Gastrocnemius medialis (tissue), 4 donors: Measurements from ENCODE around the gene SLC7A6. TPM values are rescaled to one million over a fixed set of nuclear protein-coding genes. Genes with fewer than 3 reads are reported as not detected.

Experiments used
- ATAC-seq, 2 donors: fragments of 150-250 bp; one replicate each; pipeline ENCODE4 v1.9.1; 2016
- DNase-seq, 2 donors: peaks; one replicate each; pipeline ENCODE4 v3.0.0-alpha.2; 2019
- H3K27ac ChIP-seq, 4 donors: fragments of 200-600 bp; sonication (generic); 1 replicate in 1 of 4; 2 replicates in 3 of 4; pipeline ENCODE4 v1.5.1; 2016 to 2018; ENCODE audit warnings: mild to moderate bottlenecking in 2 of 4, moderate library complexity in 1 of 4
- H3K27me3 ChIP-seq, 3 donors: fragments of 200-600 bp; sonication (generic) in 2 of 3; 1 replicate in 1 of 3; 2 replicates in 2 of 3; pipeline versions ENCODE4 v1.5.1 to v1.6.0; 2016 to 2019; ENCODE audit warnings: mild to moderate bottlenecking in 1 of 3, moderate library complexity in 1 of 3
- H3K36me3 ChIP-seq, 2 donors: fragments of 200-600 bp; sonication (generic) in 1 of 2; one replicate each; pipeline ENCODE4 v1.5.1; 2017 to 2018
- H3K4me1 ChIP-seq, 2 donors: fragments of 200-600 bp; sonication (generic) in 1 of 2; one replicate each; pipeline ENCODE4 v1.5.1; 2016 to 2017; ENCODE audit warnings: mild to moderate bottlenecking in 2 of 2
- H3K4me3 ChIP-seq, 4 donors: fragments of 200-600 bp; sonication (generic) in 3 of 4; 1 replicate in 1 of 4; 2 replicates in 3 of 4; pipeline ENCODE4 v1.5.1; 2016 to 2019; ENCODE audit warnings: mild to moderate bottlenecking in 2 of 4
- H3K9me3 ChIP-seq, 3 donors: fragments of 200-600 bp; sonication (generic) in 2 of 3; 1 replicate in 1 of 3; 2 replicates in 2 of 3; pipeline ENCODE4 v1.5.1; 2016 to 2019
- POLR2A ChIP-seq, 2 donors: fragments of 450-650 bp; IDR thresholded peaks; one replicate each; pipeline ENCODE4 v1.6.1; 2017; ENCODE audit warnings: antibody characterized with exemption in 2 of 2, mild to moderate bottlenecking in 2 of 2, moderate library complexity in 2 of 2
- in situ Hi-C, 4 donors: fragments of 200-750 bp; cut with MboI; loops; one replicate each; pipeline versions ENCODE4 v1.15.0 to v1.8.0; 2017; ENCODE audit warnings: low sequenced_read_pairs in 4 of 4
- intact Hi-C: fragments of 100-400 bp; cut with DNase I; formaldehyde crosslinking; loops from one replicate; pipeline ENCODE4 v1.15.1; 2023; ENCODE audit warnings: low total_unique reads
- total RNA-seq, 4 donors: library from RNA; depleted of rRNA; stranded (reverse); fragments of >200 nt; gene quantifications; one replicate each; pipeline versions ENCODE4 v1.1.0 to v1.2.3, GENCODE V29; 2016
- TF ChIP-seq, protein P1 (sequence below), 5 experiments: fragments of 450-650 bp in 3 of 5; fragments of 200-600 bp in 2 of 5; sonication (generic) in 2 of 5; IDR thresholded peaks in 4 of 5; conservative IDR thresholded peaks in 1 of 5; 1 replicate in 4 of 5; 2 replicates in 1 of 5; pipeline ENCODE4 v1.5.1; 2016 to 2019; ENCODE audit warnings: antibody characterized with exemption in 5 of 5, mild to moderate bottlenecking in 3 of 5, moderate library complexity in 3 of 5

SLC7A6 gene
- total RNA-seq, 4 donors from 2014 or later, result 97.3 to 205 (median 117) TPM

DNA sequence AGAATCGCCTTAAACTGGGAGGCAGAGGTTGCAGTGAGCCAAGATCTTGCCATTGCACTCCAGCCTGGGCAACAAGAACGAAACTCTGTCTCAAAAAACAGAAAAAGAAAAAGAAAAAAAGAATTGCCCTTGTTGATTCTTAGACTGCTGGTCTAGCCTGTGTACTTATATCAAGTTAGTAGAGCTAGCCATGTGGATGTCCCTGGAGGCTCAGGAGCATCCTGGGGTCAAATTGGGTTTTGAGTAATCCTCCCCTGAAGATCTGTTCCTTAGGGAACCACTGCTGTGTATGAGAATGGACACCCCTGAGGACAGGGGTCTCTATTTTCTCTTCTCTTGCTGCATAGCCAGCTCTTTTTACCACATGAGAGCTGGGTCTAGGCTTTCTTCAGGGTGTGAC is 24.9 kb downstream of the SLC7A6 start:
- no peak for ATAC-seq
- peaks cover 0 to 67% of the 10 kb centered on the region in 2 donors for H3K36me3 ChIP-seq
- H3K27ac ChIP-seq, result peak overlapping the region; percentile 86 to 99 (median 95)
- intact Hi-C loops, result no loop called here
- H3K4me3 ChIP-seq, result no peak overlapping the region
- in situ Hi-C loops, result no loop called here
- H3K4me1 ChIP-seq, result peaks cover 66 to 69% of the 10 kb centered on the region in 2 donors
- H3K9me3 ChIP-seq, result no peaks in the 10 kb centered on the region
- no peaks in the 10 kb centered on the region for H3K27me3 ChIP-seq
- DNase-seq, result no peak
- TF ChIP-seq, protein P1, sequence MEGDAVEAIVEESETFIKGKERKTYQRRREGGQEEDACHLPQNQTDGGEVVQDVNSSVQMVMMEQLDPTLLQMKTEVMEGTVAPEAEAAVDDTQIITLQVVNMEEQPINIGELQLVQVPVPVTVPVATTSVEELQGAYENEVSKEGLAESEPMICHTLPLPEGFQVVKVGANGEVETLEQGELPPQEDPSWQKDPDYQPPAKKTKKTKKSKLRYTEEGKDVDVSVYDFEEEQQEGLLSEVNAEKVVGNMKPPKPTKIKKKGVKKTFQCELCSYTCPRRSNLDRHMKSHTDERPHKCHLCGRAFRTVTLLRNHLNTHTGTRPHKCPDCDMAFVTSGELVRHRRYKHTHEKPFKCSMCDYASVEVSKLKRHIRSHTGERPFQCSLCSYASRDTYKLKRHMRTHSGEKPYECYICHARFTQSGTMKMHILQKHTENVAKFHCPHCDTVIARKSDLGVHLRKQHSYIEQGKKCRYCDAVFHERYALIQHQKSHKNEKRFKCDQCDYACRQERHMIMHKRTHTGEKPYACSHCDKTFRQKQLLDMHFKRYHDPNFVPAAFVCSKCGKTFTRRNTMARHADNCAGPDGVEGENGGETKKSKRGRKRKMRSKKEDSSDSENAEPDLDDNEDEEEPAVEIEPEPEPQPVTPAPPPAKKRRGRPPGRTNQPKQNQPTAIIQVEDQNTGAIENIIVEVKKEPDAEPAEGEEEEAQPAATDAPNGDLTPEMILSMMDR (IDR thresholded peaks at IDR 0.05 in 4 of 5, conservative IDR thresholded peaks at IDR 0.05 in 1 of 5), result no peak
- TF ChIP-seq POLR2A (IDR thresholded peaks at IDR 0.05), result no peak

DNA sequence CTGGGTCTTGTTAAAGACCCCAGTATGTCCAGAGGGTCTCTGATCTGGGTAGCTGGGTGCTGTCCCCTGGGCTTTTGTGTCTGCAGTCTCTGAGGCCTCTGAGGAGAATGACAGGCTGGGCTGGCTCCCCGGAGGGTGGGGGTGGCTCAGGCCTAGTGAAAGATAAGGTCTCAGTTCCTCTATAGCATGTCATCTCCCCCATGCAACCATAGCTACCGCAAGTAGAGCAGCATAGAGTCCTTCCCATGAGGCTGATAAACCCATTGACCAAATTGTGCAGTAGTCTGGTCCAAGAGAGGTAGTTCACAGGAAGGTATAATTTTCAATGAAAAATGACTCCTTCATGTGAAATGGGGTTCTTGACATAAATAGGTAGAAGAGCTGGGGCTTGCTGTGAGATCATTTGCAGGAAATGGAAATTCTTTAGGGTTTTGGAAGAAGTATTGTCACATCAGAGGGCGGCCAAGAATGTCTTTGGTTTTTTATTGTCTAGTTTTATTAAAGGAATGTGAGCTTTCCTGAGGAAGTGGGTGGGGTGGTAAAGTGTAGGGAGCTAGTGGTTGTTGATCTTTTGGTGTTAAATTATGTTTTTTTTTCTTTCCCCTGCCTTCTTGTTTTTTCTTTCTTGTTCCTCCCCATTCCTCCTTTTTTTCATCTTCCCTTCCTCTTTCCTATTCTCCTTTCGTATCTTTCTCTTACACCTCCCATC is 25.4 kb downstream of the SLC7A6 start:
- H3K4me1 ChIP-seq, result peaks cover 61 to 63% of the 10 kb centered on the region in 2 donors
- peak overlapping the region; percentile 86 to 99 (median 95) for H3K27ac ChIP-seq
- peaks cover 0 to 73% of the 10 kb centered on the region in 2 donors for H3K36me3 ChIP-seq
- no peaks in the 10 kb centered on the region for H3K9me3 ChIP-seq
- intact Hi-C loops, result no loop called here
- in situ Hi-C loops, result no loop called here
- ATAC-seq (no peak), DNase-seq (no peak)
- no peak for TF ChIP-seq POLR2A (IDR thresholded peaks at IDR 0.05)
- TF ChIP-seq, protein P1 (IDR thresholded peaks at IDR 0.05 in 4 of 5, conservative IDR thresholded peaks at IDR 0.05 in 1 of 5), result no peak
- H3K27me3 ChIP-seq, result no peaks in the 10 kb centered on the region
- H3K4me3 ChIP-seq, result no peak overlapping the region

DNA sequence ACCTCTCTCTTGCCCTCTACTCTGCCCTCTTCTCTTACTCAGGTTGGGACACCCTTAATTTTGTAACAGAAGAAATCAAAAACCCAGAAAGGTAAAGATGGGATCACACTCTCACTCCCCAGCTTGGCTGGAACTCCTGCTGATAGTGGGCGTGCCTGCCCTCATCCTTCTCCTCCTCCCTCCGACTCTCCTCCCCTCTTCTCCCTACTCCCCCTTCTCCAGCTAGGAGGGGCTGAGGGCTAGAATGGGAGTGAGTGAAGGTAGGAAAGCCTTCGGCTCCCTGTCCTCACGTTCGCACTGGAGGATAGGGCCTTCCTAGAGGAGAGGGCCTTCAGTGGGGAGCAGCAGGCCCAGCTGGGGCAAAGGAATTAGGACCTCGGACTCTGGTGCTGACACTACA is 26.1 kb downstream of the SLC7A6 start:
- no peaks in the 10 kb centered on the region for H3K9me3 ChIP-seq
- peaks cover 0 to 80% of the 10 kb centered on the region in 2 donors for H3K36me3 ChIP-seq
- no peak for ATAC-seq
- no peaks in the 10 kb centered on the region for H3K27me3 ChIP-seq
- no peak for DNase-seq
- in situ Hi-C loops, result no loop called here
- intact Hi-C loops, result no loop called here
- peaks cover 54 to 57% of the 10 kb centered on the region in 2 donors for H3K4me1 ChIP-seq
- TF ChIP-seq POLR2A (IDR thresholded peaks at IDR 0.05), result no peak
- TF ChIP-seq, protein P1 (IDR thresholded peaks at IDR 0.05 in 4 of 5, conservative IDR thresholded peaks at IDR 0.05 in 1 of 5), result no peak
- peak overlapping the region; percentile 86 to 99 (median 95) for H3K27ac ChIP-seq
- no peak overlapping the region for H3K4me3 ChIP-seq

DNA sequence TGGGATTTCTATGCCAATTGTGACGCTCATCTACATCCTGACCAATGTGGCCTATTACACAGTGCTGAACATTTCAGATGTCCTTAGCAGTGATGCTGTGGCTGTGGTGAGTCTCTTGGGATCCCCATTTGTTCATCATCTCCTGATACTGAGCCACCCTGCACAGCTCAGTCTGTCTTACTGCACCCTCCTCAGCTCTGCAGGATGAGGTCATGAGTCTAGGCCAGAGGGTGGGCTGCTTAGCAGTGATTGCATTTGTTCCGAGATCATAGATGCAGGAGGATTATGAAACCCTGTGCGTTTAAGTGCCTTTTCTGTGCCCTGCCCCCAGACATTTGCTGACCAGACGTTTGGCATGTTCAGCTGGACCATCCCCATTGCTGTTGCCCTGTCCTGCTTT is 26.9 kb downstream of the SLC7A6 start:
- DNase-seq (no peak), ATAC-seq (no peak)
- H3K9me3 ChIP-seq, result no peaks in the 10 kb centered on the region
- H3K4me1 ChIP-seq, result peaks cover 49 to 54% of the 10 kb centered on the region in 2 donors
- TF ChIP-seq POLR2A (IDR thresholded peaks at IDR 0.05), result no peak
- TF ChIP-seq, protein P1 (IDR thresholded peaks at IDR 0.05 in 4 of 5, conservative IDR thresholded peaks at IDR 0.05 in 1 of 5), result no peak
- H3K4me3 ChIP-seq, result no peak overlapping the region
- in situ Hi-C loops, result no loop called here
- peak overlapping the region; percentile 86 to 99 (median 95) for H3K27ac ChIP-seq
- H3K27me3 ChIP-seq, result no peaks in the 10 kb centered on the region
- peaks cover 0 to 85% of the 10 kb centered on the region in 2 donors for H3K36me3 ChIP-seq
- intact Hi-C loops, result no loop called here
